SK-N-DZ (cell line): ENCODE data around the gene GZMA.

Experiments used
- DNase-seq: peaks from one replicate; pipeline ENCODE4 v3.0.0-alpha.2; 2015; ENCODE audit warnings: low spot score

Gene GZMA

DNA sequence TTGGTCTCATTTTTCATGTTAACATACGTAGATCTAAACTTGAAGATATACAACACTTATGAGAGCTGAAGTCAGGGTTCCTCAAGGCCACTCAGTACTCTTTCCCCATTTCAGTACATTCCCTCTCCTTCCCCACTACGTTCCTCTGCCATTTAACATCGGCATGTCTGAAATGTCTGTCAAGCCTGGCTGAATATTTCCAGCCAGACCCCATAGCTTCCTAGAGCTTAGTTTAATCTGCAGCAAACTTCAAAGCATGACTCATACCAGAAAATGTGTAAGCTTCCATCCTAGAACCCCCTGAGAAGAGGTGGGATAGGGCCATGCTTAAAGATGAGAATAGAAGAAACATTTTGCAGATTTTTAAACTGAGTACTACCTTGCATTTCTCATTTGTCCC is 6.2 kb downstream of the GZMA start:
- no peak for DNase-seq

DNA sequence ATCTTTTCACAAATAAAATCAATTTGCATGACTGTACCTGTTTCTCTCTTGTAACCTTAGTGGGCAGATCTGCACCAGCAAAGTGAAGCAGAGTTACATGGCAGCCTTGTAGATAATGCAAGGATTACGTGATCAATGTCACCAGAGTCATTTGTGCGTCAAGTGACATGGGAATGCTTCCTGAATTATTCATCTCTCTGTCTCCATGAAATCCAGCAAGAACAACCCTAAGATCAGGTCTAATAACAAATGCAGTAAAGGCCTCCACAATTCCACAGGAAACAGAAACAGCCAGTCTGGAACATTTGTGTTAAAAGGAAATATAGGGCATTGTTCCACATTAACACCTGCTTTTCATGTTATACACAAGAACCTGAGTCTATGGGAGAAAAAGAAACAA is 7.8 kb downstream of the GZMA start:
- no peak for DNase-seq

DNA sequence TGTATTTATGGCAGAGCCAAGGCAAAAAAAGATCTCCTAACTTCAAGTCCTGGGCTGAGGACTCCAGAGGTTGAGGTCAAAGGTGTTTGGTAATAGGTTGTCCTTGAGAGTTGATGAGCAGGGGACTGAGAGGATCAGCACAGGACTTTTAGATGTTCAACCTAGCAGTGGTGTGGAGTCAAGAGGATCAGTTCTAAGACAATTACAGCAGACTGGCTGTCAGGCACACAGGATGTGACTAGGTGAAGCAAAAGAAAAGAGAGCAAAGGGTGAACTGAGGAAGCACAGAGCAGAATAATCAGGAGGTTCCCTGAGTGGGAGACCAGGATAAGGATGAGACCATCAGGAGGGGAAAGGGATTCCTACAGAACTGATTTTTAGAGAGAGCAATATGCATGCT is 10.9 kb downstream of the GZMA start:
- no peak for DNase-seq

DNA sequence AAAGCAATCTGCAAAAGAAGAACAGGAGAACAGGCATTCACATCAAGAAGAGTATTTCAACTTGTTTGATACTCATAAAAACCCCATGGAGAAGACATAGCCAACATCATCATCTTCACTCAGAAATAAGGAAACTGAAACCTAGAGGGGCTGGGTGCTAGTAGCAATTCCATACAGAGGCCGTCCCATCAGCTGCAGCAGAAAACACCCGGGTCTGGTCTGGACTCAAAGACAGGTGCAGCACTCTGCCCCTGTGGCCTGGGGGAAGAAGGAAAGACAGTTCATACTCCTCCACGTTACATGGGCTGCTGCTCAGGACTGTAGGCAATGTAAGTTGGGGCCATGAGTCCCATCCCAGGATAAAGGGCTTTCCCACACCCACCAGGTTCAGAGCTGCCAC is 11.6 kb downstream of the GZMA start:
- no peak for DNase-seq

DNA sequence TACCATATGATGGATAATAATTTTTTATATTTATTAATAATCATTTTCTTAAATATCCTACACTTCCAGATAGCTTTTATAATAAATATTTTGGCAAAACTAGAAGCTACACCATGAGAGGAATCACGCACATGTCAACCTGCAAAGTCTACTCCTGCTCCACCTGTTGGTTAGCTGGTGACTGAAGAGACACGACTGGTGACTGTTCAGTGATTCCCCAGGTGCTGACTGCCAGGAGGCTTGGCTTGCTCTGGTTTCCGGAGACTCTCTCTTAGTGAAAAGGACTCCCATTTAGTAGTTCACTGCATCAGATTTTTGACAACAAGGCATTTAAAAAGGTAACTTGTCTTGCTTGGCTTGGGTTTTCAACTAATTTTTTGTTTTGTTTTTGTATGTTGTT is 20.9 kb downstream of the GZMA start:
- DNase-seq: no peak

DNA sequence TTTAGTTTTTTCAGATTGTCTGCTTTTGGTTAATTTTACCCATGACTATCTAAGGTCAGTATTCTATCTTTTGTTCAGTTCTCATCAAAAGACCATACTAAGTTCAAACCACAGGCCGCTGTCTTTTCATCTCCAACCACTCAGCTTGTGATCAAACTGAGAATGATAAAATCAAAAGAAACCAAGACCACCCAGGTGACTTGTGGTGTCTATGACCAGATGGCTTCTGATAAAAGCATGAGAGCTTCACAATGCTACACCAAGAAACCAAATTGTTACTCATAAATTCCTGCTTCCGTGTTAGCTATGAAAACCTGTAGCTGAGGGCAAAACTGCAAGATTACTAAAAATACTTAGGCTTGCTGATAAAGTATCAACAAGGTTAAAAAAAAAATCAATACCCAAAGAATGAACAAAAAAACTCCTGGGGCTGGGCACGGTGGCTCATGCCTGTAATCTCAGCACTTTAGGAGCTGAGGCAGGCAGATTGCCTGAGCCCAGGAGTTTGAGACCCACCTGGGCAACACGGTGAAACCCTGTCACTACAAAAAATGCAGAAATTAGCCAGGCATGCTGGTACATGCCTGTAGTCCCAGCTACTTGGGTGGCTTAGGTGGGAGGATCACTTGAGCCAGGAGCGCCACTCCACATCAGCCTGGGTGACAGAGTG is 31.7 kb downstream of the GZMA start:
- no peak for DNase-seq

DNA sequence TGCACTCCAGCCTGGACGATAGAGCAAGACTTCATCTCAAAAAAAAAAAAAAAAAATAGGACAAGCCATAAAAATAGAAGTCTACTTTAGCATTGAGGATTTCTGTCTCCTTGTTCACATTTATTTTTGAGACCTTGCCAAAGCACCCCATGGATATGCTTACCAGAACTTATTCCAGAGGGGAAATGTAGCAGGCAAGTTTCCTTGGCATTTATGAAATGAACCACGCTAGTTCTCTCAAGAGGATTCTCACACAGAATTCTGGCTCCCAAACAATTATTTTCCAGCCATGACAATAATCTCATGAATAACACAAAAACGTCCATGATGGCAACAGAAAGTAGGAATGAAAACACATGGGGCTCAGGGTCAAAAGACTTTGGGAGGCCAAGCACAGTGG is 34.1 kb downstream of the GZMA start:
- DNase-seq: no peak

DNA sequence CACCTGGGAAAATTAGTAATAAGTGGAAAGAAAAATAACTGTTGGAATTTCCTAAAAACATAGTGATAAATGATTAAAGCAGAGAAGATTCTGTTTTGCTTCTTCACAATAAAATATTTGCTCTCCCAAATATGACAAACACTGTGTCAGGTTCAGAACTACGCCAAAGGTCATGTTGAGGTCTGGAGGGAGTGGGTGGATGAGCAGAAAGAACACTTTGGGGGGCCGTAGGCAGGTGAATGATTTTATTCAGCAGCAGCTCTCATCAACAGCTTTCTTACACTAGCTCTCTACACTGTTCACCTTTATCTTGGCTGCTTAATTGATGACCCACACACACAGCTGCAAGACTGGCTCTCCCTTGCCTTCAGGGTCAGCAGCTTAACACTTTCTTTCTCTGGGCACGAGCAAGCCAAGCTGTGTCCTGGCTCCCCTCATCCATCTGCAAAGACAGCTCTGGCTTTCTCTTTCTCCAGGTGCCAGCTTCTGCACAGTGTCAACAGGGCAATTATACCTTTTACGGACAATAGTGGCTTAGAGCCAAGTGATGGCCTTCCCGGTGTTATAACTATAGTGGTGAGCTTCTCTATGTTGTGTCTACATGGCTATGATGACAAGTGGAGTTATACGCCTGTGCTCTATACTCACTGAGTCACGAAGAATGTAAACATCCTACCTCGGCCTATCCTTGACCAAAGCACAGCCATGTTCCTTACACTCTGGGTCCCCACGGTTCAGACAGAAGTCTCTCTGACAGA is 38.6 kb downstream of the GZMA start:
- DNase-seq: no peak

DNA sequence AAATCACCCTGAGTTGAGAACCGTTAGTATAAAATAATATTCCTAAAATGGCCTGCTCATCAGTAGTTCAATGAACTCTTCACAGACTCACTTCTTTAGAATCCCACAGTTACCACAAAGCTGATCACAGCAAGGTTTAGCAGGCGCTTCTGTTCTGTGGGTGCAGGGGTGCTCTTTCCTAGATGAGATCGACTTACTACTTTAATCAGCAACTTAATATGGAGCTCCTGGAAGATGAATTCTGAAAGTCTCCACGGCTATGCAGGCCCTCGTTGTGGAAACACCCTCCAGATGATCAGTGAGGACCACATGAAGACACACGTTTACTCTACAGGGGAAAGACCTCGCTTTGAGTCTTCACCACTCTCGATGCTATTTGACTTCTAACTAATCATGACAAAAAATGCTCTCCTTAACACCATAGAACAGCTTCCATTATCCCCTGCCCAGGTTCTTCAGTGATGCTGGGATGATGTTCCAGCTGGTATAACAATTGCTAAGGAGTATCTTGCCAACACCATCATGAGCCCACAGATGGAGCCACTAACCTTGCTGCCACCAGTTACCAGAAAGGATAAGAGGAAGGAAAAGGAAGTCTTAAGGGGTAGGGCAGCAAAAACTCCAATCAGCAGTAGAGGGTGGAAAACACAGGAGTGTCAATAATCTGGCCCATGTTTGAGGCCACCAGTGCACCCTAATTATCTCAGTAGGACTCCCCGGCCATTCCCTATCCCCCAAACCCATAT is 39.7 kb downstream of the GZMA start:
- DNase-seq: no peak

DNA sequence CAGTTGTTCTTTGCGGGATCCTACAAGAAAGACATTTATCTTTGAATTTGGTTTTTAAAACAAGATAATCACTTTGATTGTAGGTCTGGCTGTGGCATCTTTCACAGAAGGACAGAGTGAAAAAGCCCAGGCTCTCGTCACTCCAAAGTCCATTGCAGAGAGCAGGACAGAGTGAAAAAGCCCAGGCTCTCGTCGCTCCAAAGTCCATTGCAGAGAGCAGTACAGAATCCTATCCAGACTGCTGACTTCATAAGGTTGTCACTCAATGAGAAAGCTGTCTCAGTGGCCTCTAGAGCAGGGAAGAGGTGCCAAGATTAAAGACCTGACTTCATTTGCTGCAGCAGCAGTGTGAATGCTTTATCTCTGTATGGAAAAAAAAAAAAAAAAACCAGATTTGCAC is 41.2 kb downstream of the GZMA start:
- no peak for DNase-seq

DNA sequence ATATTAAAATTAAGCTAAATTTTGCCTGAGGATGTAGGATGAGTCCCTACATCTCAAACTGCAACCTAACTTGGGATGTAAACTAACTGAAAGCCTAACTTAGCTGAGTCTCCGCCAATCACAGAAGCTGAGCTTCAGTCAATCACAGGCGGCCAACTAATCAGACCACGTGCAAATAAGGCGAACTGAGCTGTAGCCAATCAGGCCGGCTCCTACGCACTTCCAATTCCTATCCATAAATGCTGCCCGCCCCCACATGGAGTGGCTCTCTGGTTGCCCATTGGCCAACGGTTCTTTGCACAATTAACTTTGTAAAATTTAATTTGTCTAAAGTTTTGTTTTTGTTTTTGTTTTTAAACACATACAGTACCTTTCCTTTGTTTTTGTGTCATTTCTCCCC is 43.6 kb downstream of the GZMA start:
- no peak for DNase-seq

DNA sequence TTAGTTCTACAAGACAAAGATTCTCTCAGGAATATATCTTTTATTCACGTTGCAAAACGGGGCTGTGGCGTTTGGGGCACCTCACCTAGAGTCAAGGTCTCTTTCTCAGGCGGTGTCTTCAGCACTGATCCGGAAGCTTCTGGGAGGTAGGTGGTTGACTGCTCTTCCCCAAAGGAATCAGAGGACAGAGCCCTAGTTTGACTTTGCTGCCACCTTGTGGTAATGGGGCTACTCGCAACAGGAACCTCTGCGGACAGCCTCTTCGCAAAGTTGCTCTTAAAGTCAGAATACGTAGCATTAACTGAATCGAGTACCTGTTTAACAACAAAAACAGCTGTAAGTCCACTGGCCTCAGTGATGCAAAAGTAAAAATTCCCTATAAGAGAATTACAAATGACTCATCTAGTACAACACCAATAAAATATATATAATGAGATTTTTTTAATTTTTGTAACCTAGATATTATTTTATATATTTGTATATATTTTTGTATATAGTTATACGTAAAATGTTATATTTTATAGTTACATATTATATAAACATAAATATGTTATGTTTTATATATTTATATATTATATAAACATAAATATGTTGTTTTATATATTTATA is 44.2 kb downstream of the GZMA start:
- peak; percentile 79 for DNase-seq

DNA sequence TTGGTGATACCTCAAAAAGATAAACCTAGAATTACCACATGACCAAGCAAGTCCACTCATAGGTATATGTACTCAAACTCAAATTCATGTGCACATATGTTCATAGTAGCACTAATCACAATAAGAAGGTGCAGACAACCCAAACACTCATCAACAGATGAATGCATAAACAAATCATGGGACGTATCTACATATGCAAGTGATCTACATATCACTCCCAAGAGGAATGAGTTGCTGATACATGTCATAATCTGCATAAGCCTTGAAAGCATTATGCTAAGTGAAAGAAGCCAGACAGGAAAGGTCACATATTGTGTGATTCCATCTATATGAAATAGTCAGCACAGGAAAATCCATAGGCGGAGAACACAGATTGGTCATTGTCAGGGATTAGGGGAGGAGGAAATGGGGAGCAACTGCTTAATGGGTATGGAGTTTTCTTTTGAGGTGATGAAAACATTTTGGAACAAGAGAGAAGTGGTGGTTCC is 46.9 kb downstream of the GZMA start:
- no peak for DNase-seq

DNA sequence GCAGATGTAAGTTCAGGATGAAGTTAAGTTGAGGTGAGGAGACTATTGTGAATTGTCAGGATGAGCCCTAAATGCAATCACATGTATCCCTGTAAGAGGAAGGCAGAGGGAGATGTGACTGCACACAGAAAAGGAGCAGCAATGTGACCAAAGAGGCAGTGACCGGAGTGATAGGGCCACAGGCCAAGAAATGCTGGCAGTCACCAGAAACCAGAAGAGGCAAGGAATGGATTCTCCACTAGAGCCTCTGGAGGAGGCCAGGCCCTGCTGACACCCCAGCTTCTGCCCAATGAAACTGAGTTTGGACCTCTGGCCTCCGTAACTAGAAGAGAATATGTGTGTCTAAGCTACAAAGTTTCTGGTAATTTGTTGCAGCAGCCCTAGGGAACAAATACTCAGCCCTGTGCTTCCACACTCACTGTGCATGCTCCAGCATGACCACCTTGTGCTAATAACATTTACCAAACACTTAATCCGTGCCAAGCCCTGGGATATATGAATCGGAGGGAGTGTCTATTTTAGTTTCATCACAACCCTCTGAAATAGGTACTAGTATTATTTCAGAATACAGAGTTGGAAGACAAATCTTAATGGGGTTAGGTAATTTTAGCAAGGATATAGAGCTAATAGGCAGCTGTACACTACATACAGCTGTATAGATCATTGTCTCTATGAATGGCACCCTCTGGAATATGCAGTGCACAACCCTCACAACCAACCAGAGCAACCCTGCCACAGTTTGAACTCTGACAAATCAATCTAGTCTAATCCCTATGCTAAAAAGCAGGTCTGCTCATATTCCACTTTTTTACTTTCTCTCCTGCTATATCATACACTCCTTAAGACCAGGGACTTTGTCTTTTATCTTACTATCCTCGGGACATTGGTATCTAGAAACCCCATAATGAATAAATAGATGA is 49.7 kb downstream of the GZMA start:
- DNase-seq: no peak

DNA sequence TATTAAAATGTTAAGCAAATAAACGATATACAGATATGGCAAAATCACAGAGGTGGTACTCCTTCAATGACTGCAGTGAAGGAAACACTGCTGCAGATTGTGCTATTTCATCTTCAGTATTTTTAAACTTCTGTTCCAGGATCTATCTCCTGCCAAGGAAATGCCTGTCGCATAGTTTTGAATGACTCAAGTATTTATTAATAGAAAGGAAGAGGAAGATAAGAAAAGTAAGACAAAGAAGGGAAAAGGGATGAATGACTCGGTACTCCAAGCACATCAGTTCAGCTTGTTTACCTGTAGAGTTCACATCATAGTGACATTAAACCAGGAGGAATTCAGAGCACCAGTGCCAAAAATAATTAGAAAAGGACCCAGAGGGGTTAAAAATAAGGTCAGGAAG is 52.4 kb downstream of the GZMA start:
- DNase-seq: no peak
